ENCODE data around the gene PSMC1. TPM values are rescaled to one million over a fixed set of nuclear protein-coding genes. Genes with fewer than 3 reads are reported as not detected.
"Not testable (repeated sequence)": the region's sequence is repeated elsewhere in the genome, so short reads cannot be mapped to it uniquely, and the experiment has no call there.

The PSMC1 gene
- total and polyA plus RNA-seq, 2 experiments from 2014 or later = 132 to 179 TPM

- Histone ChIP-seq H3K4me1 (ENCODE audit: insufficient read depth) (no peaks in the 10 kb centered on the region), H2AFZ (0 out of 2 replicates have a peak overlapping the region, but pooled peaks have one; percentile 20), H3K4me2 (ENCODE audit: unreplicated experiment) (no peak overlapping the region), H3K27me3 (replicated peaks; ENCODE audit: insufficient read depth) (peaks cover 16% of the 10 kb centered on the region; the same call in 1 of the 2 replicates), H4K20me1 (ENCODE audit: insufficient read depth) (no peaks in the 10 kb centered on the region), H3K36me3 (ENCODE audit: low read depth) (no peaks in the 10 kb centered on the region), H3K27ac (no peak overlapping the region), H3F3A (ENCODE audit: insufficient read depth) (no peaks in the 10 kb centered on the region), H3K9me2 (ENCODE audit: insufficient read depth) (no peaks in the 10 kb centered on the region), H3K9ac (no peak overlapping the region), H3K9me3 (ENCODE audit: low read depth) (peaks cover 7% of the 10 kb centered on the region), H3K79me2 (ENCODE audit: insufficient read depth) (no peaks in the 10 kb centered on the region), H3K4me3 (no peak overlapping the region)
- peak; percentile 72 for DNase-seq
- 11 to 13% methylated on average over 25 of the region's 25 CpGs for WGBS, 2 experiments (ENCODE audit: low coverage in 1 of 2, low lambda C conversion rate in 2 of 2, missing lambda C conversion rate in 2 of 2)
- no peak for TF ChIP-seq EZH2phosphoT487 (IDR thresholded peaks at IDR 0.05; ENCODE audit: insufficient read depth, low read depth)
- TF ChIP-seq EZH2 (IDR thresholded peaks at IDR 0.05; ENCODE audit: insufficient read depth, poor library complexity, severe bottlenecking) = no peak
- in situ Hi-C loops (cut with MboI) = no loop called here
Measured at GRCh38 chr14:90235179-90235976, 21.0 kb upstream of the PSMC1 start.

DNA sequence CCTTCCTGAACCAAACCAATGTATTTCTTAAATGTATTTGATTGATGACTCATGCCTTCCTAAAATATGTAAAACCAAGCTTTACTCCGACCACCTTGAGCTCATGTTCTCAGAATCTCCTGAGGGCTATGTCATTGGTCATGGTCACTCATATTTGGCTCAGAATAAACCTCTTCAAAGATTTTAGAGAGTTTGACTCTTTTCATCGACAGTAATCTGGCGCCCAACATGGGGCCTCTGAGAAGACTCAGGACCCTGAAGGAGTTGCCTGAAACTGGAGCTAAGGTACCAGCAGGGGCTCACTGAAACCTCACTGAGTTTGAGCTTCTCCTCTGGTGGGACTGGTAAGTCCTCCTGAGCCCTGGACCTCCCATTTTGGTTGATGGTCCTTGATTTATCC, 17.2 kb upstream of the PSMC1 start:
- Histone ChIP-seq H3K9ac (no peak overlapping the region), H2AFZ (no peak overlapping the region), H3K4me2 (ENCODE audit: unreplicated experiment) (no peak overlapping the region), H3K79me2 (ENCODE audit: insufficient read depth) (no peaks in the 10 kb centered on the region), H3K4me3 (no peak overlapping the region), H3K36me3 (ENCODE audit: low read depth) (no peaks in the 10 kb centered on the region), H4K20me1 (ENCODE audit: insufficient read depth) (no peaks in the 10 kb centered on the region), H3K27me3 (replicated peaks; ENCODE audit: insufficient read depth) (peaks cover 4% of the 10 kb centered on the region; the same call in 1 of the 2 replicates), H3K9me3 (ENCODE audit: low read depth) (peaks cover 7% of the 10 kb centered on the region), H3K27ac (no peak overlapping the region), H3K4me1 (ENCODE audit: insufficient read depth) (no peaks in the 10 kb centered on the region), H3K9me2 (ENCODE audit: insufficient read depth) (no peaks in the 10 kb centered on the region), H3F3A (ENCODE audit: insufficient read depth) (no peaks in the 10 kb centered on the region)
- 48 to 52% methylated on average over 3 of the region's 3 CpGs for WGBS, 2 experiments (ENCODE audit: low coverage in 1 of 2, low lambda C conversion rate in 2 of 2, missing lambda C conversion rate in 2 of 2)
- in situ Hi-C loops (cut with MboI) = no loop called here
- DNase-seq = no peak
- no peak for TF ChIP-seq EZH2phosphoT487 (IDR thresholded peaks at IDR 0.05; ENCODE audit: insufficient read depth, low read depth)
- TF ChIP-seq EZH2 (IDR thresholded peaks at IDR 0.05; ENCODE audit: insufficient read depth, poor library complexity, severe bottlenecking) = no peak

- Histone ChIP-seq H3K9ac (no peak overlapping the region), H3K9me3 (ENCODE audit: low read depth) (peaks cover 7% of the 10 kb centered on the region), H3K4me3 (no peak overlapping the region), H4K20me1 (ENCODE audit: insufficient read depth) (no peaks in the 10 kb centered on the region), H3K36me3 (ENCODE audit: low read depth) (no peaks in the 10 kb centered on the region), H3K4me2 (ENCODE audit: unreplicated experiment) (no peak overlapping the region), H3K79me2 (ENCODE audit: insufficient read depth) (no peaks in the 10 kb centered on the region), H3K27ac (no peak overlapping the region), H3K9me2 (ENCODE audit: insufficient read depth) (no peaks in the 10 kb centered on the region), H3F3A (ENCODE audit: insufficient read depth) (no peaks in the 10 kb centered on the region), H3K27me3 (replicated peaks; ENCODE audit: insufficient read depth) (no peaks in the 10 kb centered on the region), H3K4me1 (ENCODE audit: insufficient read depth) (no peaks in the 10 kb centered on the region), H2AFZ (no peak overlapping the region)
- in situ Hi-C loops (cut with MboI) = no loop called here
- TF ChIP-seq EZH2phosphoT487 (IDR thresholded peaks at IDR 0.05; ENCODE audit: insufficient read depth, low read depth) (no peak), EZH2 (IDR thresholded peaks at IDR 0.05; ENCODE audit: insufficient read depth, poor library complexity, severe bottlenecking) (no peak)
- no peak for DNase-seq
Measured at GRCh38 chr14:90242444-90242843, 13.9 kb upstream of the PSMC1 start.

- no peak overlapping the region for H2AFZ ChIP-seq
- 67 to 69% methylated on average over 4 of the region's 4 CpGs for WGBS, 2 experiments (ENCODE audit: low coverage in 1 of 2, low lambda C conversion rate in 2 of 2, missing lambda C conversion rate in 2 of 2)
- H3K27me3 ChIP-seq (replicated peaks; ENCODE audit: insufficient read depth) = no peaks in the 10 kb centered on the region
- no peaks in the 10 kb centered on the region for H3K9me3 ChIP-seq (ENCODE audit: low read depth)
- no peak for DNase-seq
- no peaks in the 10 kb centered on the region for H3K9me2 ChIP-seq (ENCODE audit: insufficient read depth)
- H3K4me3 ChIP-seq = no peak overlapping the region
- H3K9ac ChIP-seq = no peak overlapping the region
- in situ Hi-C loops (cut with MboI) = no loop called here
- no peaks in the 10 kb centered on the region for H4K20me1 ChIP-seq (ENCODE audit: insufficient read depth)
- no peak overlapping the region for H3K27ac ChIP-seq
- H3K4me1 ChIP-seq (ENCODE audit: insufficient read depth) = no peaks in the 10 kb centered on the region
- TF ChIP-seq EZH2phosphoT487 (IDR thresholded peaks at IDR 0.05; ENCODE audit: insufficient read depth, low read depth) = no peak
- no peak for TF ChIP-seq EZH2 (IDR thresholded peaks at IDR 0.05; ENCODE audit: insufficient read depth, poor library complexity, severe bottlenecking)
- H3K4me2 ChIP-seq (ENCODE audit: unreplicated experiment) = no peak overlapping the region
- no peaks in the 10 kb centered on the region for H3K36me3 ChIP-seq (ENCODE audit: low read depth)
- no peaks in the 10 kb centered on the region for H3K79me2 ChIP-seq (ENCODE audit: insufficient read depth)
- H3F3A ChIP-seq (ENCODE audit: insufficient read depth) = no peaks in the 10 kb centered on the region
Measured at GRCh38 chr14:90246936-90247335, 9.4 kb upstream of the PSMC1 start.

DNA sequence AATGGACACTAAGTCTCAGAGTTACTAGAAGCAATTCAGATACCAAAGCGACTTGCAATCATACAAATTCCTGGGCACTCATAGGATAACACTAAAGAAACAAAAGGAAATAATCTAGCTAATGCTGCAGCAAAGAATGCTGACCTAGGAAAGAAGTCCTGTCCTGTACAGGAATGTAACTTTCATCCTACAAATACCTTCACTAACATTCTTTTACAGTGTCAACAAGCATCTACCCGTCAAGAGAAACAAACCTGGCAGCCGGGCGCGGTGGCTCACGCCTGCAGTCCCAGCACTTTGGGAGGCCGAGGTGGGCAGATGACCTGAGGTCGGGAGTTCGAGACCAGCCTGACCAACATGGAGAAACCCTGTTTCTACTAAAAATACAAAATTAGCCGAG, 8.9 kb upstream of the PSMC1 start:
- H3K36me3 ChIP-seq (ENCODE audit: low read depth); DNase-seq; H3F3A ChIP-seq (ENCODE audit: insufficient read depth); H3K27me3 ChIP-seq (replicated peaks; ENCODE audit: insufficient read depth); H4K20me1 ChIP-seq (ENCODE audit: insufficient read depth); H3K9ac ChIP-seq; H3K4me2 ChIP-seq (ENCODE audit: unreplicated experiment); in situ Hi-C loops (cut with MboI); H3K79me2 ChIP-seq (ENCODE audit: insufficient read depth); H3K4me1 ChIP-seq (ENCODE audit: insufficient read depth); H3K9me3 ChIP-seq (ENCODE audit: low read depth); H3K27ac ChIP-seq; H3K9me2 ChIP-seq (ENCODE audit: insufficient read depth); H3K4me3 ChIP-seq; H2AFZ ChIP-seq: not testable (repeated sequence)
- 71 to 79% methylated on average over 10 of the region's 10 CpGs for WGBS, 2 experiments (ENCODE audit: low coverage in 1 of 2, low lambda C conversion rate in 2 of 2, missing lambda C conversion rate in 2 of 2)

Measured in GM23248 (cell line).